Skeletal muscle tissue (tissue), 4 donors: ENCODE measurements around the gene FZD2. TPM values are rescaled to one million over a fixed set of nuclear protein-coding genes. Genes with fewer than 3 reads are reported as not detected.
"Not testable (repeated sequence)": the region's sequence is repeated elsewhere in the genome, so short reads cannot be mapped to it uniquely, and the experiment has no call there.

Experiments used
- H3K27ac ChIP-seq: one replicate; pipeline ENCODE4 v1.7.0; 2013; ENCODE audit warnings: mild to moderate bottlenecking, low read depth, low read length, inconsistent platforms
- H3K27me3 ChIP-seq, 3 donors: one replicate each; pipeline ENCODE4 v1.7.0; 2013; ENCODE audit warnings: low read length in 3 of 3; ENCODE audit not compliant: control insufficient read depth in 3 of 3, insufficient read depth in 3 of 3
- H3K36me3 ChIP-seq, 3 donors: one replicate each; pipeline ENCODE4 v1.7.0; 2013; ENCODE audit warnings: low read length in 3 of 3; ENCODE audit not compliant: control insufficient read depth in 3 of 3, insufficient read depth in 3 of 3
- H3K4me1 ChIP-seq, 3 donors: one replicate each; pipeline ENCODE4 v1.7.0; 2013; ENCODE audit warnings: low read length in 3 of 3, mild to moderate bottlenecking in 3 of 3; ENCODE audit not compliant: control insufficient read depth in 3 of 3, insufficient read depth in 3 of 3
- H3K4me3 ChIP-seq, 3 donors: one replicate each; pipeline ENCODE4 v1.7.0; 2013; ENCODE audit warnings: low read length in 3 of 3
- H3K9ac ChIP-seq, 3 donors: one replicate each; pipeline ENCODE4 v1.7.0; 2013; ENCODE audit warnings: low read length in 3 of 3, mild to moderate bottlenecking in 3 of 3, moderate library complexity in 2 of 3, low read depth in 1 of 3
- H3K9me3 ChIP-seq, 3 donors: one replicate each; pipeline ENCODE4 v1.7.0; 2013; ENCODE audit warnings: low read length in 3 of 3; ENCODE audit not compliant: control insufficient read depth in 3 of 3
- total RNA-seq: library from RNA; depleted of rRNA; stranded (reverse); fragments of >200 nt; gene quantifications from one replicate; pipeline ENCODE4 v1.2.3, GENCODE V29; 2014
- donor health status: Osteomylitis.

FZD2 gene
- total RNA-seq, 1 donor from 2014 or later, result 8.9 TPM

DNA sequence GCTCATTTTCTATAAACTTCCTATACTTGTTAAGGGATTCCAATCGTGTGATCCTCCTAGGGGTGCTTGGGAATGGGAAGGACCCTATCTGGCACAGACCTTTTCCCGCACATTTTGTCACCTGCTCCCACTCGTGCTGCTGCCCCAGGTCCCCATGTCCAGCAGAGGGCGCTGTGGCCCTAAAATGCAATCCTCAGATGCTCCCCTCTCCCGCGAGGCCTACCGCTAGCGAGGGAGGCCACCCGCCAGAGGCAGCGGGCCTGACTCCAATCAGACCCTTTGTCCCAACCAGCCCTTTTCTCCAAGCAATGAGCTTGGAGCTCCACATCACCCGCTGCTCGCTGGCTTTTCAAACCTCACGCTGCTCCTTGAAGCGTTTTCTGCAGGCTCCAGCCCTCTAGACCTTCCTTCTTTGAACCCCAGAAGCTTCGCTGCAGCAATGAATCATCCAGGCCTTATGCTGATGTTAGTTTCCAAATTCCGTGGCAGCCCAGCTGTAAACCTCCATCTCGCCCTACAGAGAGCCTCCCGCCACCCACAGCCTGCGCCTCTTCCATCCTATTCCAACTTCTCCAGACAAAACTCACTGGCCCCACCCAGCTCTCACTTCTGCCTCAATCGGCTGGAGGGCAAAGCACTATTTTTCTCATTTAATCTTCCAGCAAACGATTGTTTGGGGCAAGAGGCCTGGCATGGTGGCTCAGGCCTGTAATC, 23.6 kb upstream of the FZD2 start:
- peak overlapping the region in 1 of 3 donors; percentile 17 for H3K4me3 ChIP-seq
- H3K9ac ChIP-seq, result peak overlapping the region in 1 of 3 donors; percentile 60
- H3K36me3 ChIP-seq, result no peaks in the 10 kb centered on the region
- peaks cover 0 to 5% (median 3%) of the 10 kb centered on the region in 3 donors for H3K27me3 ChIP-seq
- H3K9me3 ChIP-seq, result no peaks in the 10 kb centered on the region
- H3K4me1 ChIP-seq, result peaks cover 0 to 2% (median 2%) of the 10 kb centered on the region in 3 donors
- no peak overlapping the region for H3K27ac ChIP-seq

DNA sequence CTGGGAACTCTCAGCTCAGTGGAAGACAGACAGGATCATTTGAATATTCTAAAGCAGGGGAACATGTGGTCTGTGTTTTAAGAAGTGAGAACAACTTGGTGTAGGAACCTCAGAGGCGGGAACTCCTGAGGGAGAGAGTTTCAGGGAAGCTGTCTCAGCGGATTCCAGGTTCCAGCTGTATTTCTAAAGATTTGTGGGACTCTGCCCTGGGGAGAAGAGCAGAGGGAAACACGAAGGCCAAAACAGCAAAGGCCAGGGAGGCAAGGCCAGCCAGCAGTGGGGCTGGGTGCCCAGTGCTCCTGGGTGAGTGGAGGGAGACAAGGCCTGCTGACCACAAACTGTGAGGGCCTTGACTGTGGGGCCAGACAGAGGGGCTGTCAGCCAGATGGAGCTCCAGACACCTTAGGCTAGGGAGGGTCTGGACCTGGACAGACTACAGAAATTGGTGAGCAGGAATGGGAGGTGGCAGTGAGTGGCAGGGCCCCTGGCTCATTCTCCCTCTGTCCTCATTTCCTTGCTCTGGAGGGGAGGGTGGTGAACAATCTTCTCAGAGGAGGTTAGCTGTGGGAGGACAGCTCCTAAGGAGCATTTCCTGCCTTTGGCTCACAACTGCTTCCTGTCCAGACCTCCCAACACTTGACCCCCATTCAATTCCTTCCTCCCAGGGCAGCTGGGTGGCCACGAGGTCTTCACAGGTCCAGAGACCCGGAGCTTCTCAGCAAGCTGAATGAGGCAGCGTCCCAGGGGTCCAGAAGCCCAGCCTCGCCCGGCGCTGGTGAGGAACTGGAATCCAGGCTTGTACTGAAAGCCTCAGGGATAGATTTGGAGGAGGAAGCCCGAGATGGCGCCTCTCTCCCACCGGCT, 21.0 kb upstream of the FZD2 start:
- Histone ChIP-seq H3K36me3 (no peaks in the 10 kb centered on the region), H3K27ac (peak overlapping the region; percentile 25), H3K27me3 (peaks cover 2 to 21% (median 13%) of the 10 kb centered on the region in 3 donors), H3K4me3 (no peak overlapping the region), H3K9ac (no peak overlapping the region), H3K9me3 (no peaks in the 10 kb centered on the region), H3K4me1 (peaks cover 0 to 2% (median 2%) of the 10 kb centered on the region in 3 donors)

DNA sequence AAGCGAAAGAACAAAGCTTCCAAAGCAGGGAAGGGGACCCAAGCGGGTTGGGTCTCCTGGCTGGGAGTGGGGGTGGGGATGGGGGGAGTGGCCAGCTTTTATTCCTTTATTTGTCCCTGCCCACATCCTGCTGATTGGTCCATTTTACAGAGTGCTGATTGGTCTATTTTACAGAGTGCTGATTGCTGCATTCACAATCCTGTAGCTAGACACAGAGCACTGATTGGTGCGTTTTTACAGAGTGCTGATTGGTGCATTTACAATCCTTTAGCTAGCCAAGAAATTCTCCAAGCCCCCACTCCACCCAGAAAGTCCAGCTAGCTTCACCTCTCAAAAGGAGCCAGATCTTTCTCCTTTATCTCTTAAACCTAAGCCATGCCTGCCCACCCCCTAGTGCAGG, 19.4 kb upstream of the FZD2 start:
- not testable (repeated sequence) for H3K27ac ChIP-seq, H3K4me3 ChIP-seq, H3K36me3 ChIP-seq, H3K9ac ChIP-seq, H3K4me1 ChIP-seq, H3K9me3 ChIP-seq
- peaks cover 9 to 30% (median 26%) of the 10 kb centered on the region in 3 donors for H3K27me3 ChIP-seq

DNA sequence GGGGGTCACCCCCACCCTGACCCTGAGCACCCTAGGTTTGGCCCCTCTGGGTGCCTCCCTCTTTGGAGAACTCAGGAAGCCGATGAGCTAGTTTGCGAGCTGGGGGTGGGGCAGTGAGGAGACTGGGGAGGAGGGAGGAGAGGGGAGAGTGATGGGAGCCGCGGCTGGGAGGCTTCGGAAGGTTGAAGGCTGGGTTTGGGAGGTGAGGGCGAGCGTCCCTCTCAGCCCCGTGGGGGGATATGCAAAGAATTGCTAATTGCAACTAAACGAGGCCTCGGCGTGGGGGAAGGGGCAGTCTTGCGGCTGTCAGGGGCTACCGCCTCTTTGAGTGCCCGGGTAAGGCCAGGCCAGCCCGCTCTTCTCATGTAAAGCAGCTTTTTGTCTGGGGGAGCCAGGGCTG, 17.6 kb upstream of the FZD2 start:
- Histone ChIP-seq H3K36me3 (no peaks in the 10 kb centered on the region), H3K4me1 (no peaks in the 10 kb centered on the region), H3K27ac (no peak overlapping the region), H3K9me3 (no peaks in the 10 kb centered on the region), H3K4me3 (no peak overlapping the region), H3K9ac (no peak overlapping the region), H3K27me3 (peaks cover 14 to 37% (median 34%) of the 10 kb centered on the region in 3 donors)

DNA sequence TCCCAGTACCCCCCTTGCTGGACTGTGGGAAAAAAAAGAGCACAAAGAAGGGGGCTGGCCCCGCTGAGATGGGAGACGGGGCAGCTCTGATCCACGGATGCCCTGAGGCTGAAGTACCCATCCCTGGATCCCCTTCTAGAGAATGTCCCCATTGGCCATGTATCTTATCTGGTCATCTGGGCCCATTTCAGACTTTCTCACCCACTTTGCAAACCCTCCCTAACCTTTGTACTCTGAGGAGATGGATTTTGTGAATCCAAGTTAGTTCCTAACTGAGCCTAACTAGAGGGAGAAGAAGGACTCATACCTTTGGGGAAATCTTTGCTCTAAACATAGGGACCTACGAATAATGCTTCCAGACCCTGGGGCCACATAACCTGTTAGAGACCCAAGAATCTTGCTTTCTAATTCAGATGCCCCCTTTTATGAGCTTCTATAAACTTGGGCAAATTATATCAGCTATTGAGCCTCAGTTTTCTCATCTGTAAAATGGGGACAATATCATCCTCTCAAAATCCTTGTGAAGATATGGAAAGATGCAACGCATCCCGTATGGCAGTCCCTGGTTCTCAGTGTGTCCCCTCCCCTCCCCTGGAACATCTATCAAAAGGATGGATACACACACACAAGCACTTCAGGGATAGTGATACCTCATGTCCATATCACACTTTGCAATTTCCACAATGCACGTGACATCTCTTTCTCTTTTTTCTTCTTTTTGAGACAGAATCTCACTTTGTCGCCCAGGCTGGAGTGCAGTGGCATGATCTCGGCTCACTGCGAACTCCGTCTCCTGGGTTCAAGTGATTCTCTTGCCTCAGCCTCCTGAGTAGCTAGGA, 16.8 kb upstream of the FZD2 start:
- Histone ChIP-seq H3K27me3 (peaks cover 14 to 38% (median 34%) of the 10 kb centered on the region in 3 donors), H3K9ac (no peak overlapping the region), H3K36me3 (no peaks in the 10 kb centered on the region), H3K4me1 (no peaks in the 10 kb centered on the region), H3K27ac (no peak overlapping the region), H3K4me3 (no peak overlapping the region), H3K9me3 (no peaks in the 10 kb centered on the region)

DNA sequence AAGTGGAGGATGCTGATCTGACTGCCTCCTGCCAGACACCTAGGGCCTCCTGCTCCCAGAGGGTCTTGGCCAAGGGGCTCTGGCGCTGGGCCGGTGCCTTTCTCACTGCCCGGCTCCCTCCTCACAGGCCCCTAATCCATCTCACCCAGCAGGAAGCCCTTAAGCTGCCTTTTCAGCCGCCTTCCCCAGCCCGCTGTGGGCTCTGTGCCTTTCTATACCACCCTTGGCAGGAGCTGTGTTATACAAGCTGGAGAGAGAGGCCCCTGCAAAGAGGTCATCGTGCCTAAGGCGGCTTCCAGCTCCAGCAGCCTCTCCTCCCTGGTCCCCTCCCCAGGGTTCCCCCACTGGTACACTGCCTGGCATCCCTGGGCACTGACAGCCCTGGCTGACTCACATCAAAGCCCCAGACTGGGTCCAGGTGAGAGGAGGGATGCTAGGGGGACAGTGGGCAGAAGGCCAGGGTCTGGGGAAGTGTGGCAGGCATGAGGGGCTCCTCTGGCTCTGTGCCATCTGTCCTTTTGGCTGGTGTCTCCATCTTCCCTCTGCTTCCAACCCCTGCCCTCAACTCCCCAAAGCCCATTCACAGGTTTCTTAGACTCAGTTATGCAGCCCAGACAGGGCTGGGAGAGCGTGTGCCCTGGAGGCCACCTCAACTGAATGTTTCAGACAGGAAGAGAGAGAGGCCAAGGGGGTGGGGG, 15.3 kb upstream of the FZD2 start:
- no peak overlapping the region for H3K27ac ChIP-seq
- H3K9ac ChIP-seq, result no peak overlapping the region
- H3K36me3 ChIP-seq, result no peaks in the 10 kb centered on the region
- H3K4me3 ChIP-seq, result no peak overlapping the region
- no peaks in the 10 kb centered on the region for H3K4me1 ChIP-seq
- no peaks in the 10 kb centered on the region for H3K9me3 ChIP-seq
- H3K27me3 ChIP-seq, result peaks cover 14 to 43% (median 34%) of the 10 kb centered on the region in 3 donors

DNA sequence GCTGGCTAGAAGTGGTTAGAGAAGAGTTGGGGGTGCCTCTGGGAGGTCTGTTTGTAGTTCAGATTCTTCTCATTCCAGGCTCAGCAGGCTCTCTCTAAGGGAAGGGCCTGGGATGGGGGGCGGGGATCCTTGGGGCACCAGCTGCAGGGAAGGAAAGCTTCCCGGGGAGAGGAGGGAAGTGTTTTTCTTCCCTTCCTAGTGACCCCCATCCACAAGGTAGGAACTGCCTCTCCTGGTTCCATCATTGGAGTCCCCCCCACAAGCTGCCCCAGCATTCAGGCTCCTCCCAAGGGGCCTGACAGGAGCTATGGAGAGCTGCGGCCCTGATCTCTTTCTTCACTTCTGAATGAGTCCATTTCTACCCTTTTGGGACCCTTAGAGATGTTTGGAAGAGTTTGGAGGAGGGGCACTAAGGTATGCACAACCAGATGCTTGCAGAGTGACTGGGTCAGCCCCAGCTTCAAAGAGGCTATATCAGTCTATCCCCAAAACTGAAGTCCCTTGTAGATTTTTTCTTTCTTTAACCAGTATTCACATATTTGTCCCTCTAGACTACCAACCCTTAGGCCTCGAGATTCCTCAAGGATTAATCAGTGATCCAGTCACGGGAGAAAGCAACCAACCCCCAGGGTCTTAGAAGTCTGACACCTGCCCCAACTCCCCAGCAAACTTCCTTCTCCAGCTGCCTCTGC, 13.9 kb upstream of the FZD2 start:
- Histone ChIP-seq H3K9ac (no peak overlapping the region), H3K27ac (no peak overlapping the region), H3K27me3 (peaks cover 14 to 45% (median 31%) of the 10 kb centered on the region in 3 donors)

DNA sequence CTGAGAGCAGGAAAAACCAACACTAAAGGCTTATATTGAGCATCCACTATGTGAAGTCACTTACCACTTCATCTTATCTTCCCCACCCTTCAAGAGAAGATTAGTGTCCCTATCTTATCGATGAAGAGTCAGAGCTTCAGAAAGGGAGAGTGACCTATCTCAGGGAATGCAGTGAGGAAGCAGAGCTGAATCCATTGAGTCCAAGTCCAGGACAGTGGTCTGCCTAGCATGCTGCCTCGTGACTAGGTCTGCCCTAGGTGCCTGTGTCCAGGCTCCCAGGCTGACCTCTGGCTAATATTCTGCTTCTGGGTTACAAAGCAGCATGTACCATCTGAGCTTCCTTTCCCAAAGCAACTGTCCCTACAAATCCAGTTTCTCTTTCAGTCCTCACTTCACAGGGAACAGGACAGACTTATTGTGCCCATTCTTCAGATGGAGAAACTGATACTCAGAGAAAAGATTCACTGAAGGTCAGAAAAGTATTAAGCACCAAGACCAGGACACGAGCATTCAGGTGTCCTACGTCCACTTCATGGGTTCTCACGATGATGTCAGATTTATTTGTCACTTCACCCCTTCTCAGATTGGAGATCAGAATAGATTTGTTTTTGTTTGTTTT, 13.3 kb upstream of the FZD2 start:
- H3K27me3 ChIP-seq, result peaks cover 14 to 45% (median 29%) of the 10 kb centered on the region in 3 donors
- H3K27ac ChIP-seq, result no peak overlapping the region
- no peaks in the 10 kb centered on the region for H3K36me3 ChIP-seq
- H3K4me3 ChIP-seq, result no peak overlapping the region
- H3K9me3 ChIP-seq, result no peaks in the 10 kb centered on the region
- H3K9ac ChIP-seq, result no peak overlapping the region
- H3K4me1 ChIP-seq, result no peaks in the 10 kb centered on the region

More for the DNA sequence above, 13.9 kb upstream of the FZD2 start:
- no peaks in the 10 kb centered on the region for H3K36me3 ChIP-seq
- no peak overlapping the region for H3K4me3 ChIP-seq
- H3K4me1 ChIP-seq, result no peaks in the 10 kb centered on the region
- H3K9me3 ChIP-seq, result no peaks in the 10 kb centered on the region
